DOHH2 (cell line): ENCODE measurements around the gene TRPC4AP.

Experiments
- CTCF ChIP-seq: fragments of 200-600 bp; sonication (generic); IDR thresholded peaks from one replicate; pipeline ENCODE4 v1.5.1; 2014; ENCODE audit warnings: antibody characterized with exemption, mild to moderate bottlenecking, low read depth, low read length; ENCODE audit not compliant: poor library complexity, severe bottlenecking
- EZH2phosphoT487 ChIP-seq: fragments of 200-600 bp; sonication (generic); IDR thresholded peaks from 2 replicates; pipeline ENCODE4 v1.6.1; 2017; ENCODE audit warnings: borderline replicate concordance, mild to moderate bottlenecking, antibody characterized with exemption, low read length, moderate library complexity, mixed read lengths

GRCh38 chr20:34980543-34981233 lies 111.9 kb downstream of the TRPC4AP start:
- TF ChIP-seq CTCF (no peak), EZH2phosphoT487 (no peak)
